ENCODE results near the gene KRTAP2-4.
"Not testable (repeated sequence)": the region's sequence is repeated elsewhere in the genome, so short reads cannot be mapped to it uniquely, and the experiment has no call there.

The KRTAP2-4 gene

DNA sequence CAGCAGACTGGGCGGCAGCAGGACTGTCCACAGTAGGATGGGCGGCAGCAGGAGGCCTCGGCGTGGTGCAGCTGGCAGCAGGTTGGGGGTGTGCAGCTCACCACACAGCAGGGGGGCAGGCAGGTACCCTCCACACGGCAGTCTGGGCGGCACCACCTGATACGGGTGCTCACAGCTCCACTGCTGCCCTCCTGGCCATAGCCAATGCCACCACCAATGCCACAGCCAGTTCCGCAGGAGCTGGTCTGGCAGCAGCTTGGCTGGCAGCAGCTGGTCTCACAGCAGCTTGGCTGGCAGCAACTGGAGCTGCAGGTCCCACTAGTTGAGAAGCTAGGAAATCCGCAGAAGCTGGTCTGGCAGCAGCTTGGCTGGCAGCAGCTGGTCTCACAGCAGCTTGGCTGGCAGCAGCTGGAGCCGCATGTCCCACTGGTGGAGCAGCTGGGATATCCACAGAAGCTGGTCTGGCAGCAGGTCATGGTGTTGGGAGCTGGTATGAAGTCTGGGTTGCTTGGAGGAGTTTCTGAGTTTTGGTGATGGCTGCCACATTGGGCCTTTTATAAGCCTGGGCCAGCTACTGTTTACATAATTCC is 31.2 kb downstream of the KRTAP2-4 start, which contains the start of gene KRTAP1-3:
TSS of gene KRTAP1-3 (minus strand) at position 529 of the 590 bp plus-strand sequence. CDS start at position 476, 53 bp downstream.
- not testable (repeated sequence) for DNase-seq

DNA sequence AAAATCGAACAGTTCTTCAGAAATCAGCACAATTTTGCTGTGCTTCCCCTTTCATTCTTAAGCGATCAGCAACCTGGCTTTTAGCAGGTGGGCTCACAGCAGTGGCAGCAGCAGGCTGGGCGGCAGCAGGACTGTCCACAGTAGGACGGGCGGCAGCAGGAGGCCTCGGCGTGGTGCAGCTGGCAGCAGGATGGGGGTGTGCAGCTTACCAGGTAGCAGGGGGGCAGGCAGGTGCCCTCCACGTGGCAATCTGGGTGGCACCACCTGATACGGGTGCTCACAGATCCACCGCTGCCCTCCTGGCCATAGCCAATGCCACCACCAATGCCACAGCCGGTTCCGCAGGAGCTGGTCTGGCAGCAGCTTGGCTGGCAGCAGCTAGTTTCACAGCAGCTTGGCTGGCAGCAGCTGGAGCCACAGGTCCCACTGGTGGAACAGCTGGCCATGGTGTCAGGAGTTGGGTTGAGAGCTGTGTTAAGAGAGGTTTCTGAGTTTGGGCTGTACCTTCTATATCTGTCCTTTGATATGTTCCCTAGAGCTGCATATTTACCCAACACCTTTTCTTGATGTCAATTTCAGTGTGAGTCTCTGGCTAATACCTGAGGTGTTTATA is 35.9 kb downstream of the KRTAP2-4 start, which contains the start of gene KRTAP1-4:
TSS of gene KRTAP1-4 (minus strand) at position 563 of the 613 bp plus-strand sequence. CDS start at position 446, 117 bp downstream.
- no peak for DNase-seq

DNA sequence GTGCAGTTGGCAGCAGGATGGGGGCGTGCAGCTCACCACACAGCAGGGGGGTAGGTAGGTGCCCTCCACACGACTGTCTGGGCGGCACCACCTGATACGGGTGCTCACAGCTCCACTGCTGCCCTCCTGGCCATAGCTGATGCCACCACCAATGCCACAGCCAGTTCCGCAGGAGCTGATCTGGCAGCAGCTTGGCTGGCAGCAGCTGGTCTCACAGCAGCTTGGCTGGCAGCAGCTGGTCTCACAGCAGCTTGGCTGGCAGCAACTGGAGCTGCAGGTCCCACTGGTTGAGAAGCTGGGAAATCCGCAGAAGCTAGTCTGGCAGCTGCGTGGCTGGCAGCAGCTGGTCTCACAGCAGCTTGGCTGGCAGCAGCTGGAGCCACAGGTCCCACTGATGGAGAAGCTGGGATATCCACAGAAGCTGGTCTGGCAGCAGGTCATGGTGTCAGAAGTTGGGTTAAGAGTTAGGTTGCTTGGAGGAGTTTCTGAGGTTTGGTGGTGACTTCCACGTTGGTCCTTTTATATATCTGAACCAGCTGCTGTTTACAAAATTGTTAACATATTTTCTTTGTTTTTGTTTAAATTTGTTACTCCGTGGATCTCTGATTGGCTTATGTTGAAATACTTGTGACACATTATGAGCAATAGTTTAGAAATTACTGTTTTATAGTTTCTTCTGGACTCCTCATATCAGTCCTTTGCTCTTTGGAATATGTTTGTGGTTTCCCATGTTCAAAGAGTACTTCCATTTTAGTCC is 38.8 kb downstream of the KRTAP2-4 start, which contains the start of gene KRTAP1-5:
TSS of gene KRTAP1-5 (minus strand) at position 494 of the 757 bp plus-strand sequence. CDS start at position 441, 53 bp downstream.
- no peak for DNase-seq

DNA sequence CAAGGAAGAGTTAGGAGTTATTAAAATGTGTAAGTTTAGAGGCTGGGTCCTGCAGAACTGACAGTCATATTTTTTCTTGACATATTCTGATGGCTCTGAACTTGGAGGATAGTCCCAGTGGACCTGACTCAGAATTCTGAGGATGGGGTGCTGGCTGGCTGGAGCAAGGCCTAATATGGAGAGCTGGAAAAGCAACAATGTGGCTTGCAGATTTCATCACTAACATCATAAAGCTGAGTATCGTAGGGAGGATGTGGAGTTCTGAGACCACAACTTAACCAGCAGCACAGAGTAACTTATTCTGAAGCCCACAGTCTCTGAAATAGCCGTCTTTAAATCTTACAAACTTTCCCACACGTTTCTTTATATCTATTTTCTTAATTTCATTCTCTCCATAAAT is 41.0 kb downstream of the KRTAP2-4 start:
- no peak for DNase-seq

DNA sequence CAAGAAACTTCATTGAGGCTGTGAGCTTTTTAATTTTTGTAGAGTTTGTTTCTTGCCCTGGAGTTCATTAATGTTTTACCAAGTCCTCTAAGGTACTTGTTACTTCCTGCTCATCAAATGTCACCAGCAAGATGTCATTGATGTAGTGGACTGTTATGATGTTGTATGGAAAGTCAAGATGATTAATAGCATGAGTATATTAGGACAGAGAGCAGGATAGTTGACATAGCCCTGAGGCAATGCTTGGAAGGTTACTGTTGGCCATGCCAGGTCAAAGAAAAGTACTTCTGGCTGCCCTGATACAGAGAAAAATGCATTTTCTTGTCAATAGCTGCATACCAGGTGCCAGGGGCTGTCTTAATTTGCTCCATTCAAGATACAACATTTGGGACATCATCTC is 45.3 kb downstream of the KRTAP2-4 start:
- DNase-seq: no peak

DNA sequence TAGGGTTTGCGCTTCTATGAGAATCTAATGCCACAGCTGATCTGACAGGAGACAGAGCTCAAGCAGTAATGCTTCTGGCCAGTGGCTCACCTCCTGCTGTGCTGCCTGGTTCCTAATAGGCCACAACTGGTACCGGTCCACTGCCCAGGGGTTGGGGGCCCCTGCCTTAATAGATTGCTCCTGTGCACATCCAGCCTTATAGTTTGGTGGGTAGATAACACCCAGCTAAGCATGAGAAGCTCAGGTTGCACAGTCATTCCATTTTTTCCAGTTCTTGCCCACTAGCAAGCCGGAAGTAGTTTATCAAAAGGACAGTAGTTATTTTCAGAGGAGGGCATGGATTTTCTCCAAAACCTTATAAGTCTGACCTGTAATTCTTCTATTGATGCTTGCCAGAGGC is 46.3 kb downstream of the KRTAP2-4 start:
- DNase-seq: no peak

DNA sequence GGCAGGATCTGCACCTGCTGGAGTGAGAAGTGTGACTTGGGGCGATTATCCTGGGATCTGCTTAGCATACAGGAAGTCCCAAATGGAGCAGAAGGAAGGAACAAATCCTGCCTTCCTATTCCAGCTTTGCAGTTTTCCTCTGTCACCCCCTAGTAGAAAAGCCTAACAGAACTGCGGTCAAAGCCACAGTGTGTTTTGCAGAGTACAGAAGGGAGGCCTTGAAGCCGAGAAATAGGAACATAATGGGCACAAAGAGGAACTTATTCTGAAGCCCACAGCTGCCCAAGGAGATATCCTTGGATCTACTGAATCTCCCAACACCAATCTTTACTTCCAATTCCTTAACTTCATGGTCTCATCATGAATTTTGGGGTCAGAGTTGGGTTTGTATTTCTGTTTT is 47.1 kb downstream of the KRTAP2-4 start:
- DNase-seq: peak in 3 of 4 experiments; percentile 6 to 32 (median 15)

DNA sequence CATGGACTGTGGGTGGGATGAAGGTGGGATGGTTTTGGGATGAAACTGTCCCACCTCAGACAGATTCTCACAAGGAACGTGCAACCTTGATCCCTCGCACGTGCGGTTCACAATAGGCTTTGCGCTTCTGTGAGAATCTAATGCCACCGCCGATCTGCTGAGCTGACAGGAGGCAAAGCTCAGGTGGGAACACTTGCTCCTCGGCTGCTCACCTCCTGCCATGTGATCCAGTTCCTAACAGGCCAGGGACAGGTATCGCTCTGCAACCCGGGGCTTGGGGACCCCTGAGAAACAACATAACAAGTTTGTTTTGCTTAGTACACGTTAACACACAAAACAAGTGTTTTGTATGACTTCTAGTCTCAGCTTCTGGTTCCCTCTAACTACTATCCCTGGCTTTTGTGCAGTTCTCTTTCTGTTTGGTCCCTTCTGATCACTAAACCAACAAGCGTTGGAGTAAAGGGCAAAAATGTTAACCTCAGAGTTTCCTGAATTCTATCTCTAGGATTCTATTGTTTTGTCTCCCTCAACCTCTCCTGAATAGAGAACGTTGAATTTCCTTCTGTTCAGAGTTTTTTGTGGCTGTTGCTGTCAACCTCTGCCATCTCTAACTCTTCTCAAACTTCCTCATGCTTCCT is 49.0 kb downstream of the KRTAP2-4 start:
- no peak for DNase-seq

DNA sequence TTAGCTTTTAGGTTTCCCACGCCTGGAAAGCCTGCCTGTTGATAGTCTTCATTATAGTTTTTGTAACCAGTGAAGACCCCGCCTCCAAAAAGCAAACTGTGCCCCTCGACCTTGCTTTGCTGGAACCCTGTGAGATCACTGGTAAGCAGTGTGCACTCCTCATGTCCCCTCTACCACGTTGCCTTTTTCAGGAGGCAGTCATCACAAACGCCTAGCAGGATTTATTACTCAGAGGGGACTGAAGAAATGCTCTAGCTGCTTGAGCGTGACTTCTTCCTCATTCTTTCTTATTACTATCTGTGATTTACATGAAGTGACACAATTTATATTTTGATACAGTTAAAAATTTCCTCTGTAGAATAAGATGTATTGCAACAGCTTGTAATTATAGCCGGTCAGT is 50.2 kb downstream of the KRTAP2-4 start:
- no peak for DNase-seq

Data from suppressor macrophage (primary cell).